Kidney epithelial cell (primary cell): ENCODE data around the gene AMIGO3. TPM values are rescaled to one million over a fixed set of nuclear protein-coding genes. Genes with fewer than 3 reads are reported as not detected.

ENCODE experiments used
- DNase-seq: peaks from one replicate; pipeline ENCODE4 v3.0.0-alpha.2; 2010; ENCODE audit warnings: low read depth
- H3K27me3 ChIP-seq: 2 replicates; pipeline ENCODE4 v1.6.0; 2011; ENCODE audit warnings: low read length; ENCODE audit not compliant: control insufficient read depth, insufficient read depth
- H3K36me3 ChIP-seq: 2 replicates; pipeline ENCODE4 v1.5.1; 2011; ENCODE audit warnings: low read length; ENCODE audit not compliant: control insufficient read depth, insufficient read depth
- H3K4me3 ChIP-seq: 2 replicates; pipeline ENCODE4 v1.5.1; 2011; ENCODE audit warnings: low read depth, mild to moderate bottlenecking, control low read depth, low read length
- CTCF ChIP-seq: IDR thresholded peaks from 2 replicates; pipeline ENCODE4 v1.5.1; 2011; ENCODE audit warnings: mild to moderate bottlenecking, moderate library complexity, low read length, control low read depth, inconsistent platforms; ENCODE audit not compliant: insufficient read depth, poor library complexity, severe bottlenecking
- total RNA-seq: library from RNA; depleted of rRNA; stranded (reverse); fragments of >200 nt; gene quantifications from 2 replicates; pipeline ENCODE4 v1.2.3, GENCODE V29; 2015

Gene AMIGO3
- total RNA-seq, 1 donor from 2014 or later: not detected

- no peaks in the 10 kb centered on the region for H3K27me3 ChIP-seq
- no peak for TF ChIP-seq CTCF
- peak; percentile 93 for DNase-seq
- H3K4me3 ChIP-seq: peak within 1 kb of the TSS; percentile 65
- peaks cover 3% of the 10 kb centered on the region for H3K36me3 ChIP-seq
Measured at GRCh38 chr3:49673715-49674496, 45.6 kb downstream of the AMIGO3 start, which contains the start of gene APEH. APEH (plus strand) TSS chr3:49674351; CDS start chr3:49674402, 51 bp downstream.

GRCh38 chr3:49673121-49673714 lies 46.3 kb downstream of the AMIGO3 start:
- no peak for TF ChIP-seq CTCF
- Histone ChIP-seq H3K27me3 (no peaks in the 10 kb centered on the region), H3K4me3 (peak overlapping the region; percentile 65), H3K36me3 (peaks cover 3% of the 10 kb centered on the region)
- no peak for DNase-seq

- no peak for DNase-seq
- TF ChIP-seq CTCF: peak; percentile 90
- Histone ChIP-seq H3K36me3 (no peaks in the 10 kb centered on the region), H3K4me3 (no peak overlapping the region), H3K27me3 (no peaks in the 10 kb centered on the region)
Measured at GRCh38 chr3:49671291-49672288, 47.9 kb downstream of the AMIGO3 start.

GRCh38 chr3:49670940-49671290 lies 48.6 kb downstream of the AMIGO3 start:
- no peak for DNase-seq
- TF ChIP-seq CTCF: no peak
- Histone ChIP-seq H3K36me3 (no peaks in the 10 kb centered on the region), H3K27me3 (no peaks in the 10 kb centered on the region), H3K4me3 (no peak overlapping the region)

GRCh38 chr3:49669352-49669751 lies 50.1 kb downstream of the AMIGO3 start:
- H3K4me3 ChIP-seq: no peak overlapping the region
- no peak for TF ChIP-seq CTCF
- no peak for DNase-seq
- no peaks in the 10 kb centered on the region for H3K27me3 ChIP-seq
- H3K36me3 ChIP-seq: no peaks in the 10 kb centered on the region
